Panc1 (cell line): ENCODE measurements around the gene OGFOD3. TPM values are rescaled to one million over a fixed set of nuclear protein-coding genes. Genes with fewer than 3 reads are reported as not detected.

Experiments used
- ATAC-seq: fragments of 200-7000 bp; cut with Tn5 transposase; 2 replicates; pipeline ENCODE4 v1.9.1; 2020; ENCODE audit warnings: mild to moderate bottlenecking, moderate library complexity
- BruUV-seq: library from RNA; stranded (reverse); fragments of 400-500 nt; replicated peaks from 2 replicates; lab custom pipeline; 2021; lab: Mats Ljungman, UMichigan
- CTCF ChIA-PET: fragments of 300-600 bp; sonication (Branson Sonifier 250); formaldehyde crosslinking; loops from one replicate; lab custom pipeline; 2022; ENCODE audit warnings: antibody characterized with exemption; lab: Charles Lee
- POLR2A ChIA-PET: fragments of 300-600 bp; sonication (Branson Sonifier 250); formaldehyde crosslinking; loops from one replicate; lab custom pipeline; 2022; ENCODE audit warnings: antibody characterized with exemption; lab: Charles Lee
- DNase-seq: peaks from one replicate; pipeline ENCODE4 v3.0.0-alpha.2; 2010; ENCODE audit warnings: low read depth, low spot score
- H3K27ac ChIP-seq: 2 replicates; pipeline ENCODE4 v1.5.1; 2011; ENCODE audit warnings: mild to moderate bottlenecking, low read length, inconsistent platforms
- H3K27me3 ChIP-seq: fragments of 200-500 bp; sonication (Bioruptor generic); 2 replicates; pipeline ENCODE4 v1.6.0; 2014; ENCODE audit warnings: low read length, inconsistent platforms; ENCODE audit not compliant: control insufficient read depth, insufficient read depth
- H3K36me3 ChIP-seq: fragments of 200-500 bp; sonication (Bioruptor generic); 2 replicates; pipeline ENCODE4 v1.5.1; 2014; ENCODE audit warnings: inconsistent platforms, mild to moderate bottlenecking, low read length, moderate library complexity; ENCODE audit not compliant: control insufficient read depth, insufficient read depth
- H3K4me1 ChIP-seq: 2 replicates; pipeline ENCODE4 v1.5.1; 2011; ENCODE audit warnings: inconsistent platforms, mild to moderate bottlenecking, low read length, moderate library complexity; ENCODE audit not compliant: control insufficient read depth, insufficient read depth
- H3K4me3 ChIP-seq, 2 experiments: 2 replicates each; pipeline ENCODE4 v1.5.1; 2011 to 2012; ENCODE audit warnings: low read depth in 2 of 2, low read length in 2 of 2, mild to moderate bottlenecking in 2 of 2, inconsistent platforms in 1 of 2, moderate library complexity in 1 of 2
- H3K9me3 ChIP-seq: fragments of 200-500 bp; sonication (Bioruptor generic); 2 replicates; pipeline ENCODE4 v1.5.1; 2014; ENCODE audit warnings: low read depth, mild to moderate bottlenecking, inconsistent platforms, low read length, moderate library complexity; ENCODE audit not compliant: control insufficient read depth, insufficient read depth
- CTCF ChIP-seq: fragments of 450-650 bp; IDR thresholded peaks from 2 replicates; pipeline ENCODE4 v1.5.1; 2017; ENCODE audit warnings: mild to moderate bottlenecking
- POLR2AphosphoS5 ChIP-seq: IDR thresholded peaks from 2 replicates; pipeline ENCODE4 v1.6.1; 2012; ENCODE audit warnings: mild to moderate bottlenecking, low read depth, low read length, moderate library complexity
- SIN3A ChIP-seq: IDR thresholded peaks from 2 replicates; pipeline ENCODE4 v1.6.1; 2012; ENCODE audit warnings: low read depth, mild to moderate bottlenecking, low read length, moderate library complexity, borderline replicate concordance; ENCODE audit not compliant: insufficient read depth
- TCF7L2 ChIP-seq: IDR thresholded peaks from 2 replicates; pipeline ENCODE4 v1.6.1; 2011; ENCODE audit warnings: mild to moderate bottlenecking, low read depth, low read length, inconsistent platforms
- in situ Hi-C: cut with HindIII; loops from 2 replicates; pipeline ENCODE4 v1.10.0; 2016; ENCODE audit warnings: low sequenced_read_pairs, low pct_unique_long_range_greater_than_20kb
- intact Hi-C: fragments of 100-400 bp; cut with micrococcal nuclease; formaldehyde crosslinking; loops from one replicate; pipeline ENCODE4 v1.10.0; 2022; ENCODE audit not compliant: unreplicated experiment
- total RNA-seq: library from RNA; stranded (reverse); gene quantifications from one replicate; pipeline ENCODE4 v1.2.1, GENCODE V29; 2021; ENCODE audit not compliant: unreplicated experiment
- TF ChIP-seq, protein P1 (sequence below), 2 experiments: IDR thresholded peaks; 2 replicates each; pipeline ENCODE4 v1.6.1; 2011 to 2012; ENCODE audit warnings: low read depth in 2 of 2, control low read depth in 1 of 2, low read length in 1 of 2, mild to moderate bottlenecking in 1 of 2, moderate library complexity in 1 of 2; ENCODE audit not compliant: insufficient read depth in 1 of 2

The OGFOD3 gene
- total RNA-seq, 1 experiment from 2014 or later, result 53.9 TPM

DNA sequence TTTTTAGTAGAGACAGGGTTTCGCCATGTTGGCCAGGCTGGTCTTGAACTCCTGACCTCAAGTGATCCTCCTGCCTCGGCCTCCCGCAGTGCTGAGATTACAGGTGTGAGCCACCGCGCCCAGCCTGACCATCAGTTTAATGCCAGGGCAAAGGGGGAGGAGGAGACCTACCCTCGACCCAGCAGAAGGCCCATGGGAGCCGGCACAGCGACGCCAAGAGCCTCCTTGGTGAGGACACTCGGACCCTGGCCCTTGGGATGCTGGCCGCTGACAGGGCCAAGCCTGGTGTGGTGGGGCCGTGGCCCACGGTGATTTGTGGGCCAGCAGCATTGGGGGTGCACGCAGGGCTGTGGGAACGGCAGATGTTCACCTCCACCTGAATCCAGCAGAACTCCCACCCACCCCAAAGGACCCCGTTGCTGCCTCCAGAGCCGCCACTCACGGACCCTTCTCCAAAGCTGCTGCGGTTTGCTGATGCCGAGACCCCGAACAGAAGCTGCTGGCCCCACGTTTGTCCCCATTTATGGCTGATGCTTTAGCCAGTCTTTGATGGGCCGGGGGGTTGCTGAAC is 26.8 kb downstream of the OGFOD3 start:
- H3K36me3 ChIP-seq, result no peaks in the 10 kb centered on the region
- no peak overlapping the region for H3K4me3 ChIP-seq
- H3K4me1 ChIP-seq, result peaks cover 13% of the 10 kb centered on the region
- no peaks in the 10 kb centered on the region for H3K9me3 ChIP-seq
- DNase-seq, result no peak
- ChIA-PET POLR2A (interaction anchor here (0.7 kb wide), 1 partner anchor 14 kb away, joined by 5 read pairs; no protein-coding TSS in a partner anchor), CTCF (interaction anchor here (0.6 kb wide), 1 partner anchor 8 kb away, joined by 4 read pairs; no protein-coding TSS in a partner anchor)
- ATAC-seq, result no peak
- TF ChIP-seq, protein P1, sequence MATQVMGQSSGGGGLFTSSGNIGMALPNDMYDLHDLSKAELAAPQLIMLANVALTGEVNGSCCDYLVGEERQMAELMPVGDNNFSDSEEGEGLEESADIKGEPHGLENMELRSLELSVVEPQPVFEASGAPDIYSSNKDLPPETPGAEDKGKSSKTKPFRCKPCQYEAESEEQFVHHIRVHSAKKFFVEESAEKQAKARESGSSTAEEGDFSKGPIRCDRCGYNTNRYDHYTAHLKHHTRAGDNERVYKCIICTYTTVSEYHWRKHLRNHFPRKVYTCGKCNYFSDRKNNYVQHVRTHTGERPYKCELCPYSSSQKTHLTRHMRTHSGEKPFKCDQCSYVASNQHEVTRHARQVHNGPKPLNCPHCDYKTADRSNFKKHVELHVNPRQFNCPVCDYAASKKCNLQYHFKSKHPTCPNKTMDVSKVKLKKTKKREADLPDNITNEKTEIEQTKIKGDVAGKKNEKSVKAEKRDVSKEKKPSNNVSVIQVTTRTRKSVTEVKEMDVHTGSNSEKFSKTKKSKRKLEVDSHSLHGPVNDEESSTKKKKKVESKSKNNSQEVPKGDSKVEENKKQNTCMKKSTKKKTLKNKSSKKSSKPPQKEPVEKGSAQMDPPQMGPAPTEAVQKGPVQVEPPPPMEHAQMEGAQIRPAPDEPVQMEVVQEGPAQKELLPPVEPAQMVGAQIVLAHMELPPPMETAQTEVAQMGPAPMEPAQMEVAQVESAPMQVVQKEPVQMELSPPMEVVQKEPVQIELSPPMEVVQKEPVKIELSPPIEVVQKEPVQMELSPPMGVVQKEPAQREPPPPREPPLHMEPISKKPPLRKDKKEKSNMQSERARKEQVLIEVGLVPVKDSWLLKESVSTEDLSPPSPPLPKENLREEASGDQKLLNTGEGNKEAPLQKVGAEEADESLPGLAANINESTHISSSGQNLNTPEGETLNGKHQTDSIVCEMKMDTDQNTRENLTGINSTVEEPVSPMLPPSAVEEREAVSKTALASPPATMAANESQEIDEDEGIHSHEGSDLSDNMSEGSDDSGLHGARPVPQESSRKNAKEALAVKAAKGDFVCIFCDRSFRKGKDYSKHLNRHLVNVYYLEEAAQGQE (IDR thresholded peaks at IDR 0.05; ENCODE audit: insufficient read depth in 1 of 2, low read depth in 2 of 2, low read length in 1 of 2), result no peak
- no peak for TF ChIP-seq SIN3A
- no peak for TF ChIP-seq POLR2AphosphoS5
- TF ChIP-seq TCF7L2, result no peak
- no peak for TF ChIP-seq CTCF
- BruUV-seq, result no TSS peak
- H3K27ac ChIP-seq, result no peak overlapping the region
- intact Hi-C loops, result no loop called here
- in situ Hi-C loops, result no loop called here
- no peaks in the 10 kb centered on the region for H3K27me3 ChIP-seq

- intact Hi-C loops, result no loop called here
- TSS peak; percentile 53 for BruUV-seq
These were observed 27.4 kb downstream of the OGFOD3 start for GRCh38 chr17:82390860-82391435.

More at GRCh38 chr17:82390860-82391435, 27.4 kb downstream of the OGFOD3 start:
- in situ Hi-C loops, result no loop called here
- no peak for ATAC-seq
- no peak overlapping the region for H3K4me3 ChIP-seq
- TF ChIP-seq, protein P1 (IDR thresholded peaks at IDR 0.05; ENCODE audit: insufficient read depth in 1 of 2, low read depth in 2 of 2, low read length in 1 of 2), result no peak
- TF ChIP-seq TCF7L2, result no peak
- no peak for TF ChIP-seq CTCF
- no peak for TF ChIP-seq SIN3A
- no peak for TF ChIP-seq POLR2AphosphoS5
- DNase-seq, result no peak
- H3K27ac ChIP-seq, result no peak overlapping the region
- no peaks in the 10 kb centered on the region for H3K27me3 ChIP-seq
- H3K9me3 ChIP-seq, result no peaks in the 10 kb centered on the region
- no peaks in the 10 kb centered on the region for H3K36me3 ChIP-seq
- H3K4me1 ChIP-seq, result peaks cover 18% of the 10 kb centered on the region
- POLR2A ChIA-PET, result interaction anchor here (0.6 to 0.7 kb wide), 2 partner anchors 11 to 13 kb away, joined by 5 read pairs; no protein-coding TSS in a partner anchor
- CTCF ChIA-PET, result no interaction called here
